Left ventricle myocardium inferior (tissue), 1 donor: ENCODE results near the gene HNF1B. TPM values are rescaled to one million over a fixed set of nuclear protein-coding genes. Genes with fewer than 3 reads are reported as not detected.

Experiments
- DNase-seq: peaks from one replicate; pipeline ENCODE4 v3.0.0-alpha.2; 2020
- H3K27ac ChIP-seq: fragments of 200-600 bp; replicated peaks from 2 replicates; pipeline ENCODE4 v1.8.0; 2021
- H3K27me3 ChIP-seq: fragments of 200-600 bp; 2 replicates; pipeline ENCODE4 v1.8.0; 2021; ENCODE audit warnings: low read depth
- H3K36me3 ChIP-seq: fragments of 200-600 bp; 2 replicates; pipeline ENCODE4 v1.8.0; 2021
- H3K4me1 ChIP-seq: fragments of 200-600 bp; 2 replicates; pipeline ENCODE4 v1.8.0; 2021
- H3K4me3 ChIP-seq: fragments of 200-600 bp; 2 replicates; pipeline ENCODE4 v1.8.0; 2021; ENCODE audit warnings: mild to moderate bottlenecking, moderate library complexity
- H3K9me3 ChIP-seq: fragments of 200-600 bp; replicated peaks from 2 replicates; pipeline ENCODE4 v1.8.0; 2021
- intact Hi-C: fragments of 100-400 bp; cut with micrococcal nuclease; formaldehyde crosslinking; loops from one replicate; pipeline ENCODE4 v1.11.0; 2022
- total RNA-seq: library from RNA; stranded (reverse); fragmentation: NEBNext Ultra II Directional; extraction: Animal tissue kit (Norgen Biotek cat#: 25700); gene quantifications from one replicate; pipeline ENCODE4 v1.2.1, GENCODE V29; 2021
- TF ChIP-seq, protein P1 (sequence below): fragments of 200-600 bp; IDR thresholded peaks from 2 replicates; pipeline ENCODE4 v1.8.0; 2021; ENCODE audit warnings: antibody characterized with exemption, mild to moderate bottlenecking, borderline replicate concordance
- donor health status: DM: no; HTN: yes; CAD: no; lungs with severe emphysema.

The HNF1B gene
- total RNA-seq, 1 donor from 2014 or later, result not detected

DNA sequence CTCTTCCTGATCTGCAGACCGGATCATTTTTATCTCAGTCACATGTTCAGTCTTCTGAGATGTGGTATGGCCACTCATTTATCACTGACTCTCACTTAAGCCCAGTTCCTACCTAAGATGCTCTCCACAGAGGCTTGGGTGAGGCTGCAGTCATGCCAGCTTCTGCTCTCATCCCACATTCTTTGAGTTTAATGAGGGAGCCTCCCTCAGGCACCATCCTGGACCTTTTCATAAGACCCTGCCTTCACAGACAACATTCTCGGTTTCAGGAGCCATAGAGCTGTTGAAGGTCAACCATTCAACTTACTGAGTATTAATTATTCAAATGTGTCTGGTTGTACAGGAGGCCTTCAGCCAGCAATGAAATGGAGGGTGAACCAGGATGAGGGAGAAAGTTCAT, 23.6 kb upstream of the HNF1B start:
- no peak overlapping the region for H3K27ac ChIP-seq
- no peaks in the 10 kb centered on the region for H3K4me1 ChIP-seq
- no peak for DNase-seq
- H3K4me3 ChIP-seq, result no peak overlapping the region
- H3K9me3 ChIP-seq, result peaks cover 15% of the 10 kb centered on the region
- H3K27me3 ChIP-seq, result peaks cover 76% of the 10 kb centered on the region
- TF ChIP-seq, protein P1, sequence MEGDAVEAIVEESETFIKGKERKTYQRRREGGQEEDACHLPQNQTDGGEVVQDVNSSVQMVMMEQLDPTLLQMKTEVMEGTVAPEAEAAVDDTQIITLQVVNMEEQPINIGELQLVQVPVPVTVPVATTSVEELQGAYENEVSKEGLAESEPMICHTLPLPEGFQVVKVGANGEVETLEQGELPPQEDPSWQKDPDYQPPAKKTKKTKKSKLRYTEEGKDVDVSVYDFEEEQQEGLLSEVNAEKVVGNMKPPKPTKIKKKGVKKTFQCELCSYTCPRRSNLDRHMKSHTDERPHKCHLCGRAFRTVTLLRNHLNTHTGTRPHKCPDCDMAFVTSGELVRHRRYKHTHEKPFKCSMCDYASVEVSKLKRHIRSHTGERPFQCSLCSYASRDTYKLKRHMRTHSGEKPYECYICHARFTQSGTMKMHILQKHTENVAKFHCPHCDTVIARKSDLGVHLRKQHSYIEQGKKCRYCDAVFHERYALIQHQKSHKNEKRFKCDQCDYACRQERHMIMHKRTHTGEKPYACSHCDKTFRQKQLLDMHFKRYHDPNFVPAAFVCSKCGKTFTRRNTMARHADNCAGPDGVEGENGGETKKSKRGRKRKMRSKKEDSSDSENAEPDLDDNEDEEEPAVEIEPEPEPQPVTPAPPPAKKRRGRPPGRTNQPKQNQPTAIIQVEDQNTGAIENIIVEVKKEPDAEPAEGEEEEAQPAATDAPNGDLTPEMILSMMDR, result no peak
- no peaks in the 10 kb centered on the region for H3K36me3 ChIP-seq
- intact Hi-C loops, result no loop called here

DNA sequence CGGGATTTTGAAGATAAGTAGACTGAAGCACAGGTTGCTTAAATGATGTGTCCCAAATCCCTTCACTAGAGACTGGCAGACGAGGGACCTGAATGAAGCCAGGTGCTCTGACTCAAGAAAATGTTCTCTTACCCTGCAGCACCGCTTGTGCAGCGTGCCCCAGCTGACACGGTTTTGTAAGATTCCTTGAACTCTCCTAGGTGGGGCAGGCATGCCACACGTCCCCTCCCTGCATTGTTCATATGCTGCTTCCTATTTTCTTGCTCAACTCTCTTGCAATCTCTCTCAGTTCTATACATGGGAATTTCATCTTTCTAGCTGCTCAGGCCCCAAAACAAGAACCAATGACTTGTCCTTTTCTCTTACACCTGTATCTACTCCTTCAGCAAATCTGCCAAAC, 22.1 kb upstream of the HNF1B start:
- H3K27me3 ChIP-seq, result peaks cover 76% of the 10 kb centered on the region
- H3K36me3 ChIP-seq, result no peaks in the 10 kb centered on the region
- H3K4me1 ChIP-seq, result no peaks in the 10 kb centered on the region
- TF ChIP-seq, protein P1, result no peak
- intact Hi-C loops, result no loop called here
- no peak overlapping the region for H3K4me3 ChIP-seq
- H3K27ac ChIP-seq, result no peak overlapping the region
- no peak for DNase-seq
- peaks cover 15% of the 10 kb centered on the region for H3K9me3 ChIP-seq

DNA sequence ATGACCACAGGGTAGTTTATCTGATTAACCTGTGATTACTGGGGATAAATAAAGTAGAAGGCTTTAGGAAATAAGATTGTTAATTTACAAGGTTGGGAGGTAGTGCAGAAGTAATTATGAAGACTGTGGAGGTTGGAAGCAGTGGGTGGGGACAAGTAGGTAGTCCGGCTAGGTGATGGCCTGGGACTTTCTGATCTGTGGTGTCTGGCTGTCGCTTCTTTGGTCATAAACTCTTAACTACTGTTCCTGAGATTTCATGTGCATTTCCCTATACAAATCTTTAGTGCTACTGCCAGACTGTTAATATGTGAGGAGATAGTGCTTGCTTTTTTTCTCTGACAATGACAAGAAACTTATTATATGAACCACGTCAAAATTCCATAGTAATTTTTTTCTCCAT, 19.5 kb upstream of the HNF1B start:
- no peak overlapping the region for H3K27ac ChIP-seq

DNA sequence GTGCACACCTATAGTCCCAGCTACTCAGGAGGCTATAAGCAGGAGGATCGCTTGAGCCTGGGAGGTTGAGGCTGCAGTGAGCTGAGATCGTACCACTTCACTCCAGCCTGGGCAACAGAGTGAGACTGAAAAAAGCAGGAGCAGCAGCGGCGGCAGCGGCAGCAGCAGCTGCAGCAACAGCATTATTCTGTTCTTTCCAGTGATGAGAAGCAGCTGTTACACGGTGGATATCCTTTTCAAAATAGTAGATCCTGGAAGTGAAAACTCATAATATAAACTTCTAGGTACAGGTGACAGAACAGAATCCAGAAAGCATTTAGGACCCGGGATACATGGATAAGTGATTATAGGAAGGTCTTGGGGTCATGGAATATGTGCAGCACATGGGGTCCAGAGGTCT, 17.8 kb upstream of the HNF1B start:
- Histone ChIP-seq H3K9me3 (peaks cover 3% of the 10 kb centered on the region), H3K36me3 (no peaks in the 10 kb centered on the region), H3K27ac (no peak overlapping the region), H3K4me1 (no peaks in the 10 kb centered on the region), H3K27me3 (peaks cover 94% of the 10 kb centered on the region), H3K4me3 (no peak overlapping the region)
- no peak for DNase-seq
- TF ChIP-seq, protein P1, result no peak
- intact Hi-C loops, result loop anchor here (5.0 kb wide), 1 partner anchor 65 kb away; no protein-coding TSS in a partner anchor

More for the DNA sequence above, 19.5 kb upstream of the HNF1B start:
- Histone ChIP-seq H3K27me3 (peaks cover 87% of the 10 kb centered on the region), H3K4me3 (no peak overlapping the region), H3K9me3 (peaks cover 15% of the 10 kb centered on the region), H3K4me1 (no peaks in the 10 kb centered on the region), H3K36me3 (no peaks in the 10 kb centered on the region)
- TF ChIP-seq, protein P1, result no peak
- DNase-seq, result no peak
- intact Hi-C loops, result loop anchor here (5.0 kb wide), 1 partner anchor 67 kb away; no protein-coding TSS in a partner anchor

DNA sequence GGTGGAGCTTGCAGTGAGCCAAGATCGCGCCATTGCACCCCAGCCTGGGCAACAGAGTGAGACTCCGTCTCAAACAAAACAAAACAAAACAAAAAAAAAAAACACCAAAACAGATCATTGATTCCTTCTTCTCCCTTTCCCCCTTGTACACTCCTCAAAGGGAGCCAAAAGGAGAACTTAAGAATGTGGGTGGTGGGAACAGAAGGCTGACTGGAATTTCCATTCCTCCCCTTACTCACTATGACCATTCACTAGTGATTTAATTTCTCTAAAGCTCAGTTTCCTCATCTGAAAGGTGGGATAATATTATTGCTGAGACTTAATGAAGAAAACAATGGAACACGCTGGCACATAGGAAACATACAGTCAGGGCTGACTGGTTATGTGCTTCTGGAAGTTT, 17.1 kb upstream of the HNF1B start:
- Histone ChIP-seq H3K9me3 (no peaks in the 10 kb centered on the region), H3K4me1 (no peaks in the 10 kb centered on the region), H3K36me3 (no peaks in the 10 kb centered on the region), H3K27me3 (peaks cover 94% of the 10 kb centered on the region), H3K4me3 (no peak overlapping the region), H3K27ac (no peak overlapping the region)
- TF ChIP-seq, protein P1, result no peak
- intact Hi-C loops, result loop anchor here (5.0 kb wide), 1 partner anchor 65 kb away; no protein-coding TSS in a partner anchor
- DNase-seq, result no peak
